Sigmoid colon (tissue), 3 donors: Measurements from ENCODE around the gene CEACAM6.

Experiments used
- CTCF ChIP-seq, 4 experiments: fragments of 450-650 bp in 3 of 4; fragments of 200-600 bp in 1 of 4; IDR thresholded peaks; one replicate each; pipeline ENCODE4 v1.5.1; 2016 to 2019; ENCODE audit warnings: antibody characterized with exemption in 4 of 4, mild to moderate bottlenecking in 3 of 4, moderate library complexity in 2 of 4
- POLR2A ChIP-seq, 2 donors: fragments of 450-650 bp; IDR thresholded peaks; one replicate each; pipeline ENCODE4 v1.6.1; 2016; ENCODE audit warnings: antibody characterized with exemption in 2 of 2, mild to moderate bottlenecking in 2 of 2, moderate library complexity in 2 of 2

GRCh38 chr19:41746593-41747227, 8.6 kb upstream of the CEACAM6 start:
- TF ChIP-seq CTCF (IDR thresholded peaks at IDR 0.05) (peak in 3 of 4 experiments; percentile 26 to 52 (median 45)), POLR2A (IDR thresholded peaks at IDR 0.05) (no peak)
